ENCODE data around the gene GPX1. TPM values are rescaled to one million over a fixed set of nuclear protein-coding genes. Genes with fewer than 3 reads are reported as not detected.

Gene GPX1
- polyA plus RNA-seq, 10 donors: 81.4 to 150 (median 113) TPM

DNA sequence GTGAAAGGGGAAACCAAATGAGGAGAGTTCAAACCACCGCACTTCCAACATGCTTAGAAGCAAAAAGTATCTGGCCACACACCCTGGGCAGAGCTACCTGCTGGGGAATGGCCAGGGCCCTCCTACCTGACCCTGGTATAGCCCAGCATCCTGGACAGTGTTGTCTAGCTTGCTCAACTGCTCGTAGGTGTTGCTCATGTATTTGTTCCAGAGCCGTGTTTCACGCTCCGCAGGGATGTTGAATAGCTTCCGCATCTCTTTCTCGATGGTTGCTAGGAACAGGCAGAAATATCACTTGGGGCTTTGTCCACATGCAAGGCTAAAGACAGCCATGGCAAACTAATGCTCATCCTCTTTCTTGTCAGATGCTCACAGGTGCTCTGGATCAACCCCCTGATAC lies 33.4 kb downstream of the GPX1 start:
- DNase-seq: no peak

DNA sequence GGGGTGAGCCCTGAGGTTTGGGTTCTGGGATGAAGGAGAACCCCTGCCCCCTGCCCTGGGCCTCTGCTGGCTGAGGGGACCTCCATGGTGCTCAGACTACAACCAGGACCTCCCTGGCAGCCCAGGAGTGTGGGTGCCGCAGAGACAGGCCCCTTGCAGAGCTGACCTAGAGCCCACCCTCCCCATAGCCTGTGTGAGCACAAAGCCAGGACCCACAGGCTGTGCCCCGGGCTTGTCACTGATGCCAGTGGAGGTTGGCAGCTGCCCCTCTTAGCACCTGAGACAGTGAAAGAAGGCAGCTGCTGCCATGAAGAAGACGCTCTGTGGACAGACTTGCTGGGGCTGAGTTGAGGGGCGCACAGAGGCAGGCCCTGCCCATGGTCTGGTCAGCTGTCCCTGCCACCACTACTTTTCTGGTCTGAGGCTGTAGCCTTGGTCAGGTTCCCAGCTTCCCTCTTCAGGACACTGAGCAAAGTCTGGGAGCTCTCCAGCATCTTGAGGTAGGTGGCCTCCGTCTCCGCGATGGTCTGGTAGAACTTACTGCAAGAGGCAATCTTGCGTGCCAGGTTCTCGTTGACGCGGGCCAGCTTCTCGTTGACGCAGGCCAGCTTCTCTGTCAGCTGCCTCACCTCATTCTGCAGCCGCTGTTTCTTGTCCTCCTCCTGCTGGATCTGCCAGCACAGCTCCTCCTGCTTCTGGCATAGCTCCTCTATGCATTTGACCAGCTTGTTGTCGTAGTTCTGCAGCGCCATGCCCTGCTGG lies 41.3 kb downstream of the GPX1 start:
- no peak for DNase-seq

DNA sequence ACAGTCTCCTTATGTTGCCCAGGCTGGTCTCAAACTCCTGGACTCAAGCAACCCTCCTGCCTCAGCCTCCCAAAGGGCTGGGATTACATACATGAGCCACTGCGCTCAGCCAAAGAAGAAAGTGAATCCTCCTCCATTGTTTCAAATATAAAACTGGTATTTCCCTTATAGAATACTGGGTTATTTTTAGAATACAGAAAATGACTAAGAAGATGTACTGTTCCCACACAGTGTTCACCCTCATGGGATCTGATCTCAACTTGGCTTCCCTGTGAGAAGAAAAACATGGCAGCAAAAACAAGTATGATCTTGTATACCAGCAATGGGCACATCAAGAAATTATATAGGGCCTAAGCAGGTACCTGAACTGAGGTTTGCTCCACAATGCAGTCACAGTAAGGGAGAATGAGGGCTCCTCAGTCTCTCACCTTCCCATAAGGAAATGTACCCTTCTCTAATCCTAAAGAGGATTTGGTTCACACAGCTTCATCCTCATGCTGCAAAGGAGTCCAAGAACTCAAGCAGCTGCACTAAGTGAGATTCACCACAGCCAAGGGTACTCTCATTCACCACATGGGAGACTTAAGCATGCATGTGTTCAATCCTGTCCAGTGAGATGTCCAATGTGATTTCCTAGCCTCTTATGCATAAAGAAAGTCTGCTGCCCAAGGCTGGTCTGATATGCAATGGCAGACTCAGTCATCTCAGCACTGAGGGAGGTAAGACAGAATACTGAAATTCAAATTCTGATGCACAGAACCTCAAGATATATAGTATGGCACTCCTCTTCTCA lies 44.1 kb downstream of the GPX1 start:
- no peak for DNase-seq

DNA sequence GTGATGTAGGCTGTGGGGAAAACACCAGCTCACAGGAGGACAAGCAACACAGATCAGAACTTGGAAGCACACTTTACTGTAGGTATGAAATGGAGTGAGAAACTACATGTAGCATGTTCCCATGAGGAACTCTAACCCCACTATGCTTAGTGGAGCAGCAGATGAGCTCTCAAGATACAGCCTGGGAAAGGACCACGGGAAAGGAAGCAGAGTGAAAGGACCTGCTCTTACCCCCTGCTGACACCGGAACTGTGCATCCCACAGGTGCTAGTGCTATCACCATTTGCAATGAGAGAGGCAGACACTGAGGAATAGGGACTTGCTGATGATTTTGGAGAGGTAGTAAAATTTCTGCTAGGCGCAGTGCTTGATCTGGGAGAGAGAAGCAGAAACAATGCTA lies 46.9 kb downstream of the GPX1 start:
- no peak for DNase-seq

DNA sequence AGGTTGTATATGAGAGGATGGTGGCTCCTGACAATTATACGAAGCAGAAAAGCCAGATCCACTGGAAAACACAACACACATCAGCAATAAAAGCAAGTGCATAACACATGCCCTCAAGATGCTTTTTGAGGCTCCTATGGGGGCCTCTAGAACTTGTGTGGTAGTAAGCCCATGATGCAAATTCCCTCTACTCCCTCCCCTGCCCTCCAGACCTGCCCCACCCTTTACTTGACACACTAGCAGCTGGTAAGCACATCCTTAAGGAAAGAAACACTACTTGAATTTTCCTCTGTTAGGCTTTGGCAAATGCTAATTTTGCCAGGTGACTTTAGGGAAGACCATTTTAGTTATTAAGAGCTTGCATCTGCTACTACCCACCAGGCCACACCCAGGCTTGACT lies 47.5 kb downstream of the GPX1 start:
- DNase-seq: no peak

Other genes with a start within 250 kb of the GPX1 start
- 10 to 100 TPM; 28.5 to 37.0 (median 32.0) TPM for gene USP19, start 237.5 kb downstream of the GPX1 start, polyA plus RNA-seq (ENCODE audit: insufficient read length in 10 of 10)
- 100 to 1,000 TPM; 258 to 439 (median 333) TPM for gene LAMB2, start 225.3 kb downstream of the GPX1 start, polyA plus RNA-seq (ENCODE audit: insufficient read length in 10 of 10)
- gene CCDC71, start 192.0 kb downstream of the GPX1 start, polyA plus RNA-seq (ENCODE audit: insufficient read length in 10 of 10): 10 to 100 TPM; 11.4 to 18.8 (median 14.0) TPM
- gene KLHDC8B, start 186.8 kb downstream of the GPX1 start, polyA plus RNA-seq (ENCODE audit: insufficient read length in 10 of 10): 100 to 1,000 TPM in 4 of 10 donors, 10 to 100 TPM in 6; 64.9 to 114 (median 89.6) TPM
- 10 to 100 TPM in 2 of 10 donors, 1 to 10 TPM in 8; 4.2 to 15.5 (median 7.3) TPM for gene C3orf62, start 81.1 kb downstream of the GPX1 start, polyA plus RNA-seq (ENCODE audit: insufficient read length in 10 of 10)
- gene USP4, start 18.3 kb downstream of the GPX1 start, polyA plus RNA-seq (ENCODE audit: insufficient read length in 10 of 10): 10 to 100 TPM; 30.0 to 66.4 (median 46.6) TPM
- 100 to 1,000 TPM; 383 to 515 (median 449) TPM for gene RHOA, start 53.6 kb upstream of the GPX1 start, polyA plus RNA-seq (ENCODE audit: insufficient read length in 10 of 10)
- gene TCTA, start 54.1 kb upstream of the GPX1 start, polyA plus RNA-seq (ENCODE audit: insufficient read length in 10 of 10): 10 to 100 TPM; 13.4 to 18.6 (median 16.0) TPM
- gene AMT, start 64.1 kb upstream of the GPX1 start, polyA plus RNA-seq (ENCODE audit: insufficient read length in 10 of 10): 10 to 100 TPM in 6 of 10 donors, 1 to 10 TPM in 4; 6.6 to 16.7 (median 10.1) TPM
- 10 to 100 TPM in 9 of 10 donors, 1 to 10 TPM in 1; 8.6 to 19.4 (median 14.1) TPM for gene NICN1, start 71.0 kb upstream of the GPX1 start, polyA plus RNA-seq (ENCODE audit: insufficient read length in 10 of 10)
- gene DAG1, start 111.9 kb upstream of the GPX1 start, polyA plus RNA-seq (ENCODE audit: insufficient read length in 10 of 10): 100 to 1,000 TPM; 155 to 247 (median 209) TPM
- gene BSN, start 196.1 kb upstream of the GPX1 start, polyA plus RNA-seq (ENCODE audit: insufficient read length in 10 of 10): 1 to 10 TPM in 3 of 10 donors, under 1 TPM in 7; 0.63 to 1.2 (median 0.91) TPM